GM21576 (cell line): ENCODE measurements around the gene ERBB4.

ENCODE experiments used
- ATAC-seq: cut with Tn5 transposase; IDR thresholded peaks from one replicate; pipeline ENCODE4 v1.9.1; 2021; ENCODE audit warnings: mild to moderate bottlenecking, moderate library complexity; ENCODE audit not compliant: unreplicated experiment

Gene ERBB4

GRCh38 chr2:212428681-212429478, 109.7 kb downstream of the ERBB4 start:
- no peak for ATAC-seq

- no peak for ATAC-seq
These were observed 111.0 kb downstream of the ERBB4 start for GRCh38 chr2:212427638-212428037.

GRCh38 chr2:212426637-212427412, 111.8 kb downstream of the ERBB4 start:
- no peak for ATAC-seq

- no peak for ATAC-seq
These were observed 114.5 kb downstream of the ERBB4 start for GRCh38 chr2:212424082-212424481.

- ATAC-seq, result no peak
These were observed 115.5 kb downstream of the ERBB4 start for GRCh38 chr2:212423089-212423488.

GRCh38 chr2:212421556-212422334, 116.9 kb downstream of the ERBB4 start:
- ATAC-seq, result no peak

- no peak for ATAC-seq
These were observed 122.5 kb downstream of the ERBB4 start for GRCh38 chr2:212416086-212416485.

GRCh38 chr2:212414767-212415211, 123.8 kb downstream of the ERBB4 start:
- ATAC-seq, result no peak

GRCh38 chr2:212409560-212409959, 129.0 kb downstream of the ERBB4 start:
- ATAC-seq, result no peak

- no peak for ATAC-seq
These were observed 130.1 kb downstream of the ERBB4 start for GRCh38 chr2:212408524-212408923.

GRCh38 chr2:212406716-212407115, 131.9 kb downstream of the ERBB4 start:
- no peak for ATAC-seq

GRCh38 chr2:212402316-212402715, 136.3 kb downstream of the ERBB4 start:
- no peak for ATAC-seq

- ATAC-seq, result no peak
These were observed 140.3 kb downstream of the ERBB4 start for GRCh38 chr2:212398316-212398715.

- ATAC-seq, result no peak
These were observed 146.1 kb downstream of the ERBB4 start for GRCh38 chr2:212392544-212392943.

GRCh38 chr2:212392043-212392442, 146.6 kb downstream of the ERBB4 start:
- ATAC-seq, result no peak

- ATAC-seq, result no peak
These were observed 151.5 kb downstream of the ERBB4 start for GRCh38 chr2:212387146-212387545.

- no peak for ATAC-seq
These were observed 153.4 kb downstream of the ERBB4 start for GRCh38 chr2:212385241-212385640.

GRCh38 chr2:212384027-212384426, 154.6 kb downstream of the ERBB4 start:
- no peak for ATAC-seq

GRCh38 chr2:212381428-212382102, 157.0 kb downstream of the ERBB4 start:
- no peak for ATAC-seq

GRCh38 chr2:212379103-212379502, 159.5 kb downstream of the ERBB4 start:
- no peak for ATAC-seq

- ATAC-seq, result no peak
These were observed 171.2 kb downstream of the ERBB4 start for GRCh38 chr2:212367431-212367830.
